GM23338 (cell line): ENCODE data around the gene GOLGB1. TPM values are rescaled to one million over a fixed set of nuclear protein-coding genes. Genes with fewer than 3 reads are reported as not detected.

ENCODE experiments used
- ATAC-seq: fragments of 200-7000 bp; cut with Tn5 transposase; 3 replicates; pipeline ENCODE4 v1.9.1; 2020
- DNase-seq: peaks from one replicate; pipeline ENCODE4 v3.0.0-alpha.2; 2015; ENCODE audit warnings: low spot score
- H2AFZ ChIP-seq: fragments of 200-600 bp; sonication (generic); 2 replicates; pipeline ENCODE4 v1.8.0; 2016; ENCODE audit warnings: antibody characterized with exemption, mild to moderate bottlenecking, moderate library complexity
- H3F3A ChIP-seq: fragments of 200-600 bp; sonication (generic); replicated peaks from 2 replicates; pipeline ENCODE4 v1.8.0; 2017; ENCODE audit warnings: antibody characterized with exemption, mixed run types, low read depth
- H3K27ac ChIP-seq: fragments of 200-600 bp; sonication (generic); 2 replicates; pipeline ENCODE4 v1.6.1; 2016; ENCODE audit warnings: low read depth
- H3K27me3 ChIP-seq: fragments of 200-600 bp; sonication (generic); 2 replicates; pipeline ENCODE4 v1.8.0; 2016; ENCODE audit warnings: mild to moderate bottlenecking, mixed run types, moderate library complexity; ENCODE audit not compliant: insufficient read depth
- H3K36me3 ChIP-seq: fragments of 200-600 bp; sonication (generic); 2 replicates; pipeline ENCODE4 v1.8.0; 2016; ENCODE audit warnings: mild to moderate bottlenecking; ENCODE audit not compliant: insufficient read depth
- H3K4me1 ChIP-seq: fragments of 200-600 bp; sonication (generic); 2 replicates; pipeline ENCODE4 v1.8.0; 2016; ENCODE audit warnings: mild to moderate bottlenecking, moderate library complexity; ENCODE audit not compliant: insufficient read depth
- H3K4me2 ChIP-seq: fragments of 200-600 bp; sonication (generic); 2 replicates; pipeline ENCODE4 v1.7.1; 2017; ENCODE audit warnings: mixed run types
- H3K4me3 ChIP-seq: fragments of 200-600 bp; sonication (generic); 2 replicates; pipeline ENCODE4 v1.6.1; 2016; ENCODE audit warnings: mixed run types
- H3K79me2 ChIP-seq: fragments of 200-600 bp; sonication (generic); replicated peaks from 2 replicates; pipeline ENCODE4 v1.8.0; 2017; ENCODE audit warnings: mild to moderate bottlenecking; ENCODE audit not compliant: insufficient read depth
- H3K9me2 ChIP-seq: fragments of 200-600 bp; sonication (generic); 2 replicates; pipeline ENCODE4 v1.8.0; 2017; ENCODE audit not compliant: insufficient read depth
- H4K20me1 ChIP-seq: fragments of 200-600 bp; sonication (generic); replicated peaks from 2 replicates; pipeline ENCODE4 v1.8.0; 2017; ENCODE audit warnings: mild to moderate bottlenecking; ENCODE audit not compliant: insufficient read depth
- H3K27ac Mint-ChIP-seq: 2 replicates; pipeline ENCODE4 v1.8.0; 2020; ENCODE audit warnings: inconsistent platforms, mild to moderate bottlenecking, moderate library complexity, mixed read lengths
- H3K27me3 Mint-ChIP-seq: 3 replicates; pipeline ENCODE4 v1.8.0; 2022; ENCODE audit warnings: low read depth, mild to moderate bottlenecking, moderate library complexity, mixed read lengths, inconsistent platforms; ENCODE audit not compliant: insufficient read depth, poor library complexity
- H3K36me3 Mint-ChIP-seq: 3 replicates; pipeline ENCODE4 v1.8.0; 2021; ENCODE audit warnings: low read depth, mild to moderate bottlenecking, inconsistent platforms, moderate library complexity, mixed read lengths
- H3K4me1 Mint-ChIP-seq: 3 replicates; pipeline ENCODE4 v1.8.0; 2020; ENCODE audit warnings: mild to moderate bottlenecking, inconsistent platforms, mixed read lengths
- H3K4me3 Mint-ChIP-seq: 3 replicates; pipeline ENCODE4 v1.8.0; 2021; ENCODE audit warnings: moderate library complexity, mild to moderate bottlenecking, inconsistent platforms, mixed read lengths
- H3K9me3 Mint-ChIP-seq: 3 replicates; pipeline ENCODE4 v1.8.0; 2020; ENCODE audit warnings: moderate library complexity, mild to moderate bottlenecking, inconsistent platforms, mixed read lengths
- CREB1 ChIP-seq: fragments of 250-450 bp; sonication (Bioruptor Pico); IDR thresholded peaks from 2 replicates; pipeline ENCODE4 v1.5.0; 2020; ENCODE audit warnings: low read depth, mild to moderate bottlenecking, moderate library complexity
- ETS1 ChIP-seq: IDR thresholded peaks from 2 replicates; pipeline ENCODE4 v1.6.1; 2016; ENCODE audit warnings: antibody characterized with exemption
- EZH2 ChIP-seq: fragments of 200-600 bp; sonication (generic); IDR thresholded peaks from one replicate; pipeline ENCODE4 v1.8.0; 2017; ENCODE audit warnings: antibody characterized with exemption, mild to moderate bottlenecking, low read depth; ENCODE audit not compliant: unreplicated experiment
- EZH2phosphoT487 ChIP-seq: fragments of 200-600 bp; sonication (generic); IDR thresholded peaks from one replicate; pipeline ENCODE4 v1.8.1; 2018; ENCODE audit warnings: antibody characterized with exemption; ENCODE audit not compliant: unreplicated experiment
- NANOG ChIP-seq: IDR thresholded peaks from 2 replicates; pipeline ENCODE4 v1.6.1; 2016; ENCODE audit warnings: antibody characterized with exemption, borderline replicate concordance
- ZNF114 ChIP-seq: fragments of 250-450 bp; sonication (Bioruptor Pico); IDR thresholded peaks from 2 replicates; pipeline ENCODE4 v1.5.0; 2020; ENCODE audit warnings: mild to moderate bottlenecking, moderate library complexity
- ZNF331 ChIP-seq: fragments of 250-450 bp; sonication (Bioruptor Pico); IDR thresholded peaks from 2 replicates; pipeline ENCODE4 v1.5.0; 2020; ENCODE audit warnings: low read depth, mild to moderate bottlenecking, moderate library complexity
- polyA plus RNA-seq: library from polyadenylated mRNA; unstranded; fragments of >200 nt; fragmentation: Nextera tagmentation; extraction: Ambion mirVana; gene quantifications from 2 replicates; pipeline ENCODE4 v1.2.1, GENCODE V29; 2016
- total RNA-seq: library from RNA; depleted of rRNA; stranded (reverse); fragments of >200 nt; shearing (Covaris generic); gene quantifications from 2 replicates; pipeline ENCODE4 v1.2.3, GENCODE V29; 2014
- TF ChIP-seq, protein P1 (sequence below): IDR thresholded peaks from one replicate; pipeline ENCODE4 v1.6.1; 2018; ENCODE audit warnings: antibody characterized with exemption; ENCODE audit not compliant: unreplicated experiment
- TF ChIP-seq, protein P2 (sequence below): fragments of 250-450 bp; sonication (Bioruptor Pico); IDR thresholded peaks from 2 replicates; pipeline ENCODE4 v1.5.0; 2020; ENCODE audit warnings: mild to moderate bottlenecking, moderate library complexity

GOLGB1 gene
- total and polyA plus RNA-seq, 2 experiments from 2014 or later: 34.5 to 56.8 TPM

- TF ChIP-seq ZNF114 (CRISPR knock-in tag): no peak
Observed at GRCh38 chr3:121627622-121628021, 121.9 kb downstream of the GOLGB1 start (continued).

- H2AFZ ChIP-seq: peak overlapping the region; percentile 90
Observed at GRCh38 chr3:121627211-121627610, 122.3 kb downstream of the GOLGB1 start.

More at GRCh38 chr3:121627211-121627610, 122.3 kb downstream of the GOLGB1 start:
- H4K20me1 ChIP-seq: no peaks in the 10 kb centered on the region
- no peaks in the 10 kb centered on the region for H3K36me3 ChIP-seq
- peaks cover 20% of the 10 kb centered on the region for H3K4me1 Mint-ChIP-seq
- no peaks in the 10 kb centered on the region for H3K9me3 Mint-ChIP-seq
- no peaks in the 10 kb centered on the region; the same call in 2 of the 3 replicates for H3K36me3 Mint-ChIP-seq
- ATAC-seq: no peak
- H3K4me1 ChIP-seq: peaks cover 23% of the 10 kb centered on the region
- no peak overlapping the region for H3K4me3 Mint-ChIP-seq
- peaks cover 2% of the 10 kb centered on the region for H3K27me3 Mint-ChIP-seq
- H3K4me2 ChIP-seq: no peak overlapping the region
- peaks cover 15% of the 10 kb centered on the region; the same call in 1 of the 2 replicates for H3K9me2 ChIP-seq
- H3K27me3 ChIP-seq: no peaks in the 10 kb centered on the region
- H3F3A ChIP-seq: no peaks in the 10 kb centered on the region
- H3K27ac Mint-ChIP-seq: no peak overlapping the region
- no peaks in the 10 kb centered on the region for H3K79me2 ChIP-seq
- no peak for DNase-seq
- no peak overlapping the region for H3K4me3 ChIP-seq
- TF ChIP-seq EZH2phosphoT487 (no peak), ETS1 (no peak), NANOG (no peak), EZH2 (no peak), ZNF114 (CRISPR knock-in tag) (no peak), CREB1 (no peak), ZNF331 (no peak)
- TF ChIP-seq, protein P1, sequence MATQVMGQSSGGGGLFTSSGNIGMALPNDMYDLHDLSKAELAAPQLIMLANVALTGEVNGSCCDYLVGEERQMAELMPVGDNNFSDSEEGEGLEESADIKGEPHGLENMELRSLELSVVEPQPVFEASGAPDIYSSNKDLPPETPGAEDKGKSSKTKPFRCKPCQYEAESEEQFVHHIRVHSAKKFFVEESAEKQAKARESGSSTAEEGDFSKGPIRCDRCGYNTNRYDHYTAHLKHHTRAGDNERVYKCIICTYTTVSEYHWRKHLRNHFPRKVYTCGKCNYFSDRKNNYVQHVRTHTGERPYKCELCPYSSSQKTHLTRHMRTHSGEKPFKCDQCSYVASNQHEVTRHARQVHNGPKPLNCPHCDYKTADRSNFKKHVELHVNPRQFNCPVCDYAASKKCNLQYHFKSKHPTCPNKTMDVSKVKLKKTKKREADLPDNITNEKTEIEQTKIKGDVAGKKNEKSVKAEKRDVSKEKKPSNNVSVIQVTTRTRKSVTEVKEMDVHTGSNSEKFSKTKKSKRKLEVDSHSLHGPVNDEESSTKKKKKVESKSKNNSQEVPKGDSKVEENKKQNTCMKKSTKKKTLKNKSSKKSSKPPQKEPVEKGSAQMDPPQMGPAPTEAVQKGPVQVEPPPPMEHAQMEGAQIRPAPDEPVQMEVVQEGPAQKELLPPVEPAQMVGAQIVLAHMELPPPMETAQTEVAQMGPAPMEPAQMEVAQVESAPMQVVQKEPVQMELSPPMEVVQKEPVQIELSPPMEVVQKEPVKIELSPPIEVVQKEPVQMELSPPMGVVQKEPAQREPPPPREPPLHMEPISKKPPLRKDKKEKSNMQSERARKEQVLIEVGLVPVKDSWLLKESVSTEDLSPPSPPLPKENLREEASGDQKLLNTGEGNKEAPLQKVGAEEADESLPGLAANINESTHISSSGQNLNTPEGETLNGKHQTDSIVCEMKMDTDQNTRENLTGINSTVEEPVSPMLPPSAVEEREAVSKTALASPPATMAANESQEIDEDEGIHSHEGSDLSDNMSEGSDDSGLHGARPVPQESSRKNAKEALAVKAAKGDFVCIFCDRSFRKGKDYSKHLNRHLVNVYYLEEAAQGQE: no peak
- TF ChIP-seq, protein P2, sequence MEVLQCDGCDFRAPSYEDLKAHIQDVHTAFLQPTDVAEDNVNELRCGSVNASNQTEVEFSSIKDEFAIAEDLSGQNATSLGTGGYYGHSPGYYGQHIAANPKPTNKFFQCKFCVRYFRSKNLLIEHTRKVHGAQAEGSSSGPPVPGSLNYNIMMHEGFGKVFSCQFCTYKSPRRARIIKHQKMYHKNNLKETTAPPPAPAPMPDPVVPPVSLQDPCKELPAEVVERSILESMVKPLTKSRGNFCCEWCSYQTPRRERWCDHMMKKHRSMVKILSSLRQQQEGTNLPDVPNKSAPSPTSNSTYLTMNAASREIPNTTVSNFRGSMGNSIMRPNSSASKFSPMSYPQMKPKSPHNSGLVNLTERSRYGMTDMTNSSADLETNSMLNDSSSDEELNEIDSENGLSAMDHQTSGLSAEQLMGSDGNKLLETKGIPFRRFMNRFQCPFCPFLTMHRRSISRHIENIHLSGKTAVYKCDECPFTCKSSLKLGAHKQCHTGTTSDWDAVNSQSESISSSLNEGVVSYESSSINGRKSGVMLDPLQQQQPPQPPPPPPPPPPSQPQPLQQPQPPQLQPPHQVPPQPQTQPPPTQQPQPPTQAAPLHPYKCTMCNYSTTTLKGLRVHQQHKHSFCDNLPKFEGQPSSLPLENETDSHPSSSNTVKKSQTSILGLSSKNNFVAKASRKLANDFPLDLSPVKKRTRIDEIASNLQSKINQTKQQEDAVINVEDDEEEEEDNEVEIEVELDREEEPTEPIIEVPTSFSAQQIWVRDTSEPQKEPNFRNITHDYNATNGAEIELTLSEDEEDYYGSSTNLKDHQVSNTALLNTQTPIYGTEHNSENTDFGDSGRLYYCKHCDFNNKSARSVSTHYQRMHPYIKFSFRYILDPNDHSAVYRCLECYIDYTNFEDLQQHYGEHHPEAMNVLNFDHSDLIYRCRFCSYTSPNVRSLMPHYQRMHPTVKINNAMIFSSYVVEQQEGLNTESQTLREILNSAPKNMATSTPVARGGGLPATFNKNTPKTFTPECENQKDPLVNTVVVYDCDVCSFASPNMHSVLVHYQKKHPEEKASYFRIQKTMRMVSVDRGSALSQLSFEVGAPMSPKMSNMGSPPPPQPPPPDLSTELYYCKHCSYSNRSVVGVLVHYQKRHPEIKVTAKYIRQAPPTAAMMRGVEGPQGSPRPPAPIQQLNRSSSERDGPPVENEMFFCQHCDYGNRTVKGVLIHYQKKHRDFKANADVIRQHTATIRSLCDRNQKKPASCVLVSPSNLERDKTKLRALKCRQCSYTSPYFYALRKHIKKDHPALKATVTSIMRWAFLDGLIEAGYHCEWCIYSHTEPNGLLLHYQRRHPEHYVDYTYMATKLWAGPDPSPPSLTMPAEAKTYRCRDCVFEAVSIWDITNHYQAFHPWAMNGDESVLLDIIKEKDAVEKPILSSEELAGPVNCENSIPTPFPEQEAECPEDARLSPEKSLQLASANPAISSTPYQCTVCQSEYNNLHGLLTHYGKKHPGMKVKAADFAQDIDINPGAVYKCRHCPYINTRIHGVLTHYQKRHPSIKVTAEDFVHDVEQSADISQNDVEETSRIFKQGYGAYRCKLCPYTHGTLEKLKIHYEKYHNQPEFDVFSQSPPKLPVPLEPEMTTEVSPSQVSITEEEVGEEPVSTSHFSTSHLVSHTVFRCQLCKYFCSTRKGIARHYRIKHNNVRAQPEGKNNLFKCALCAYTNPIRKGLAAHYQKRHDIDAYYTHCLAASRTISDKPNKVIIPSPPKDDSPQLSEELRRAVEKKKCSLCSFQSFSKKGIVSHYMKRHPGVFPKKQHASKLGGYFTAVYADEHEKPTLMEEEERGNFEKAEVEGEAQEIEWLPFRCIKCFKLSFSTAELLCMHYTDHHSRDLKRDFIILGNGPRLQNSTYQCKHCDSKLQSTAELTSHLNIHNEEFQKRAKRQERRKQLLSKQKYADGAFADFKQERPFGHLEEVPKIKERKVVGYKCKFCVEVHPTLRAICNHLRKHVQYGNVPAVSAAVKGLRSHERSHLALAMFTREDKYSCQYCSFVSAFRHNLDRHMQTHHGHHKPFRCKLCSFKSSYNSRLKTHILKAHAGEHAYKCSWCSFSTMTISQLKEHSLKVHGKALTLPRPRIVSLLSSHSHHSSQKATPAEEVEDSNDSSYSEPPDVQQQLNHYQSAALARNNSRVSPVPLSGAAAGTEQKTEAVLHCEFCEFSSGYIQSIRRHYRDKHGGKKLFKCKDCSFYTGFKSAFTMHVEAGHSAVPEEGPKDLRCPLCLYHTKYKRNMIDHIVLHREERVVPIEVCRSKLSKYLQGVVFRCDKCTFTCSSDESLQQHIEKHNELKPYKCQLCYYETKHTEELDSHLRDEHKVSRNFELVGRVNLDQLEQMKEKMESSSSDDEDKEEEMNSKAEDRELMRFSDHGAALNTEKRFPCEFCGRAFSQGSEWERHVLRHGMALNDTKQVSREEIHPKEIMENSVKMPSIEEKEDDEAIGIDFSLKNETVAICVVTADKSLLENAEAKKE (CRISPR knock-in tag): no peak
- H3K27ac ChIP-seq: no peak overlapping the region
